ENCODE measurements around the gene ATP10B. TPM values are rescaled to one million over a fixed set of nuclear protein-coding genes. Genes with fewer than 3 reads are reported as not detected.
A peak's percentile ranks its signal among the peaks of the same experiment; 100 is the strongest.

ATP10B gene
- total RNA-seq, 2 experiments from 2014 or later = not detected

DNA sequence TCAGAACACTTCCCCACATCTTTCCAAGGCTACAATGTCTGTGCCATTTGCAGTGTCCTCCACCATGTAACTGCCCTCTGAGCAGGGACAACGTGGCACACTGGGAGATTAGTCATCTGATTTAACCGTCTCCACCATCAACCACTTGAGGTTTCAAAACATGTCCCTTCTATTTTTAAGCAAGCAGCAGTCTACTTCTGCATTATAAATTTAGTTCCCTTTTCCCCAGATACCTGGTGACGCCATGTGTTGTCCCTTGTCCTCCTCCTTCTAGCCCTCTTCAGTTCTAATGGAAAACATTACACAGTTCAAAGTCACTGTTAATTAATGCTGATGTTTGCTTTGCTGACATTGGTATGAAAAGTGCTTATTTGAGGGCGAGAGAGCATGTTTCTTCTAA lies 52.8 kb downstream of the ATP10B start:
- Mint-ChIP-seq H3K9me3 (no peaks in the 10 kb centered on the region), H3K4me3 (no peak overlapping the region), H3K36me3 (ENCODE audit: low read depth) (no peaks in the 10 kb centered on the region), H3K27ac (no peak overlapping the region), H3K27me3 (peaks cover 8% of the 10 kb centered on the region), H3K4me1 (no peaks in the 10 kb centered on the region)
- ChIA-PET POLR2A (no interaction called here), CTCF (no interaction called here)
- DNase-seq = no peak

DNA sequence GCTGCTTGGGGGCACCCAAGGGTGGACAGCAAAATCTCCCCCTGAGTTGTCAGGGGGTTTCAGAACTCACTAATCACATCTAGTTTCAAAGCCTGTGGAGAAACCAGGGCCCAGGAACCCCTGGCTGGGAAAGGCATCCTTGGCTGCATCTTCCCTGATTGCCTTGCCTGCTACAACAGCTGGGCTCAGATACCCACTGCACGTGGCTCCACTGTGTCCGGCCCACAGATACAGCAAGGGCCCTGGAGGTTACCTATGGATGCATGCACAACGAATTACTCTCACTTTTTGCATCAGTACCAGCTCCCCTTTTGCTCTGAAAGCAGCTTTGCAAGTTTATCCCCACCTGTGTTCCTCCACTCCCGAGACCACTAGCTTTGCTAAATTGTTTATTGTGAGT lies 55.0 kb downstream of the ATP10B start:
- ChIA-PET CTCF (no interaction called here), POLR2A (no interaction called here)
- Mint-ChIP-seq H3K27ac (no peak overlapping the region), H3K27me3 (peaks cover 6% of the 10 kb centered on the region), H3K4me3 (no peak overlapping the region), H3K36me3 (ENCODE audit: low read depth) (no peaks in the 10 kb centered on the region), H3K4me1 (no peaks in the 10 kb centered on the region), H3K9me3 (no peaks in the 10 kb centered on the region)
- no peak for DNase-seq

- no peaks in the 10 kb centered on the region for H3K9me3 Mint-ChIP-seq
- no peak overlapping the region for H3K4me3 Mint-ChIP-seq
- H3K36me3 Mint-ChIP-seq (ENCODE audit: low read depth) = no peaks in the 10 kb centered on the region
- POLR2A ChIA-PET = no interaction called here
- no peaks in the 10 kb centered on the region for H3K4me1 Mint-ChIP-seq
- H3K27ac Mint-ChIP-seq = no peak overlapping the region
- peaks cover 4% of the 10 kb centered on the region for H3K27me3 Mint-ChIP-seq
- DNase-seq = no peak
- CTCF ChIA-PET = no interaction called here
Measured at GRCh38 chr5:160793530-160793899, 58.5 kb downstream of the ATP10B start.

DNA sequence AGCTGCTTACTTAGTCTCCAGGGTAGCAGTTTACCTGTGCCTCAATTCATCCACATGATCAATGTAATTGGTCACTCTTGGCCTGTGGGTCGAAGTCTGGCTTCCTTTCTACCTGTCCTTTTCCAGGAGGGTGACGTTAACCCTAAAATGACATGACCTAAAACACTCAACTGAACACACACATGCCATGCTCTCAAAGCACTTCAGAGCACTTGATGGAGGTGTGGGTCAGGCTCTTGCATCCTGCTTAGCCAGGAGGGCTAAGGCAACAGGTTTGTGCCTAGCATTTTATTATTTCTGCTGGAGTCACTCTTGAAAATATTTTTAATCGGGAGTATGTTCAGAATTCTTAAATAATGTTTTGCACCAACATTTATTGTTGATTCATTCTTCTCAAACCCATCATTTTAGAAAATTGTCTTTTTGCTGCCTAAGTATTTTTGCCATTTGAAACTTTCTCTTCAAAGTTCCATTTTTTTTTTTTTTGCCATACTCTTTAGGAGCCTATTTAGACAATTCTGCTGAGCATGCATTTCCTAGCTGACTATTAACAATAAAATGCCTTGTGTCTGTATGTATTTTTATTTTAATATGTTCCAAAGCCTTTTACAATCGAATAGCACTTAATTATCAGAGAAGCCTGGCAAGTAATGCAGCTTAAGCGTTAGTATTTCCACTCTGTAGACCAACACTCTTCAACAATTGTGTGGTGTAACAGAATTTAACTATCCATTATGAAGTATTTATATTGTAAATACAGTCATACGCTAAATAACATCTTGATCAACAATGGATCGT lies 59.1 kb downstream of the ATP10B start:
- peaks cover 3% of the 10 kb centered on the region for H3K27me3 Mint-ChIP-seq
- no peak overlapping the region for H3K27ac Mint-ChIP-seq
- no peaks in the 10 kb centered on the region for H3K9me3 Mint-ChIP-seq
- CTCF ChIA-PET = no interaction called here
- POLR2A ChIA-PET = no interaction called here
- H3K36me3 Mint-ChIP-seq (ENCODE audit: low read depth) = no peaks in the 10 kb centered on the region
- no peaks in the 10 kb centered on the region for H3K4me1 Mint-ChIP-seq
- no peak for DNase-seq
- no peak overlapping the region for H3K4me3 Mint-ChIP-seq

GRCh38 chr5:160792281-160792680 lies 59.7 kb downstream of the ATP10B start:
- Mint-ChIP-seq H3K4me3 (no peak overlapping the region), H3K9me3 (no peaks in the 10 kb centered on the region), H3K4me1 (no peaks in the 10 kb centered on the region), H3K27me3 (peaks cover 2% of the 10 kb centered on the region), H3K36me3 (ENCODE audit: low read depth) (no peaks in the 10 kb centered on the region), H3K27ac (no peak overlapping the region)
- no peak for DNase-seq
- CTCF ChIA-PET = no interaction called here
- POLR2A ChIA-PET = no interaction called here

GRCh38 chr5:160789219-160789859 lies 62.7 kb downstream of the ATP10B start:
- ChIA-PET POLR2A (no interaction called here), CTCF (interaction anchor here (1.3 kb wide), 1 partner anchor 351 kb away, joined by 3 read pairs; no protein-coding TSS in a partner anchor)
- H3K27ac Mint-ChIP-seq = no peak overlapping the region
- H3K27me3 Mint-ChIP-seq = peaks cover 6% of the 10 kb centered on the region
- H3K36me3 Mint-ChIP-seq (ENCODE audit: low read depth) = no peaks in the 10 kb centered on the region
- H3K4me1 Mint-ChIP-seq = no peaks in the 10 kb centered on the region
- no peak overlapping the region for H3K4me3 Mint-ChIP-seq
- H3K9me3 Mint-ChIP-seq = no peaks in the 10 kb centered on the region
- no peak for DNase-seq

GRCh38 chr5:160788102-160788660 lies 63.8 kb downstream of the ATP10B start:
- ChIA-PET POLR2A (no interaction called here), CTCF (interaction anchor here (1.3 kb wide), 1 partner anchor 349 kb away, joined by 3 read pairs; no protein-coding TSS in a partner anchor)
- no peak for DNase-seq
- Mint-ChIP-seq H3K4me3 (no peak overlapping the region), H3K9me3 (no peaks in the 10 kb centered on the region), H3K4me1 (no peaks in the 10 kb centered on the region), H3K27me3 (peaks cover 6% of the 10 kb centered on the region), H3K27ac (no peak overlapping the region), H3K36me3 (ENCODE audit: low read depth) (no peaks in the 10 kb centered on the region)

GRCh38 chr5:160787240-160787639 lies 64.8 kb downstream of the ATP10B start:
- H3K36me3 Mint-ChIP-seq (ENCODE audit: low read depth) = no peaks in the 10 kb centered on the region
- ChIA-PET CTCF (interaction anchor here (0.6 to 1.1 kb wide), 3 partner anchors 40 to 349 kb away, joined by 4 to 10 read pairs (median 4); no protein-coding TSS in a partner anchor), POLR2A (no interaction called here)
- no peak overlapping the region for H3K4me3 Mint-ChIP-seq
- no peaks in the 10 kb centered on the region for H3K4me1 Mint-ChIP-seq
- no peaks in the 10 kb centered on the region for H3K9me3 Mint-ChIP-seq
- no peak overlapping the region for H3K27ac Mint-ChIP-seq
- H3K27me3 Mint-ChIP-seq = peaks cover 6% of the 10 kb centered on the region
- peak; percentile 21 for DNase-seq

DNA sequence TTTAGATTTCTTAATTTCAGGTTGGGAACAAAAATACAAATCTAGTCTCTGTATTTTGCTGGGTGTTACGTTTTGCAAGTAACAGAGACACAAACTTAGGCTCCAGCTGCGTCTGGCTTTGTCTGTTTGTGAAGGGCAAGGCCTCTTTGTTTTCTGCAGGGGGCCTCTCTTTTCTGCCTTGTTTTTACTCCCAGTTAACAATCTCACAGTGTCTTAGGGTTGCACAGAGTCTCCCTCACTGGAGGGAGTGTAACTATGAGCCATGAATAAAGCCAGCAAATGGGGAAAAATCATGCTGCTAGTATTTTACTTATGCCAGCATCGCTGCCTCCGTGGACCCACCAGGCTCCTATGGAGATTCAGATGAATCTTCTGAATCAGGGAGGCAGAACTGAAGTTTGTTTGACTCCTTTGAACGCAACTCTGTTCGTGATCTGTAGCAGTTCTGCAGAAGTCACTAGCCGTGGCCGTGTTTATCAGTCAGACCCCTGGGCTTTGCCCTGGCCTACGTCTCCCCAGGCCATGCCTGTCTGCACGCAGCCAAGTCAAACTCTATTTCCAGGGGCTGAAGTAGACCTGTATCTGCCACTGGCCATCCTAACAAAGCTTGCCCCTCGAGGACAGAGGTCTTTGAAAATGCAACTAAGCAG lies 77.2 kb downstream of the ATP10B start:
- ChIA-PET POLR2A (no interaction called here), CTCF (no interaction called here)
- Mint-ChIP-seq H3K4me1 (no peaks in the 10 kb centered on the region), H3K36me3 (ENCODE audit: low read depth) (no peaks in the 10 kb centered on the region), H3K4me3 (no peak overlapping the region), H3K9me3 (no peaks in the 10 kb centered on the region), H3K27me3 (no peaks in the 10 kb centered on the region), H3K27ac (no peak overlapping the region)
- DNase-seq = no peak

DNA sequence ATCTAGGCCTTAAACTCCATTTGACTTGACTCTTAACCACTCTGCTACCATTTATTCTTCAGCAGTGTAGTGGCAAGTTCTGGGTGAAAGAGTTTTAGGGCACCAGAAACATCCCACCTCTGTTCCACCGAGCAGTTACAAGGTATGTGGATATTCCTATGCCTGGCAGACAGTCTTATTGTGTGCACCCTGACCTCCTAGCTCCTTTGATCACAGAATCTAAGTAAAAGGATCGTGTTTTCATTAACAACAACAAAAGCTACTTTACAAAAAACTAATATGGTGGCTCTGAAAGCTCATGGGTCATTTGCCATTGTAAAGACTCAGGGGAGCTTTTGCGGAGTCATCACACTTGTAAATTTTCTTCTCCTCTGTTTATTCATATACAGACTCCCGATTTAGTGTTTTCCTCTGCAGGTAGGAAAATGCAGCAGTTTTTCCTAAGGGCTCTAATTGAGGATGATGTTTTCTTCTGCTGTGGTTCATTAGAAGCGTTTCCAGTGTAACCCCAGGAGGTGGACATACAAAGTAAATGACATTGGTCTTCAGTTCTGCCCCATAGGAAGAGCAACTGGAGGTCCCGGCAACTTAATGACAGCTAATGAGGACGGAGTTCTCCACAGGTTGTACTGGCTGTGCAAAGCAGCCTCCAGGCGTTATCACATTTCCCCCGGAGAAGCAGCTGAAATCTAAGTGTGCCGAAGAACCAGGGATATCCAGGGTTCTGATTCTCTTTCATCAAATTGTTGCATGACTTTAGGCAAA lies 78.2 kb downstream of the ATP10B start:
- POLR2A ChIA-PET = no interaction called here

DNA sequence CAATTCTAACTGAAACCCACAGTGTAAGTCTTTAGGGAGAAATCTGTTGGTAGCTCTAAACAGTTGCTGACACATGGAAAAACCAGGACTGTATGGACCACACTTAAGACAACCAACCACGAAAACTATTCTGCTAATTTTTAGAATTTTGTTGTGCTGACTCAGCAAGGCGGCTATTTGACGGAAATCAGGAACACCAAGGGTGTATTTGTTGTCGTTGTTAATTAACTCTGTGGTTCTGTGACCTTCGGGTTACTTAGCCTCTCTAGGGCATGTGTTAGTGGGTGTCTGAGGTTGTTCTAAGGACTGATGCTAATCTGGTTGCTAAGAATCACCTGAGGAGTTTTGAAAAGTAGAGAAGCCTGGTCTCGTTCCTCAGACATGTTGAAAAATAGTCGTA lies 79.2 kb downstream of the ATP10B start:
- POLR2A ChIA-PET = no interaction called here
- Mint-ChIP-seq H3K9me3 (no peaks in the 10 kb centered on the region), H3K27me3 (no peaks in the 10 kb centered on the region), H3K4me3 (no peak overlapping the region), H3K27ac (no peak overlapping the region), H3K36me3 (ENCODE audit: low read depth) (no peaks in the 10 kb centered on the region), H3K4me1 (no peaks in the 10 kb centered on the region)
- DNase-seq = no peak
- CTCF ChIA-PET = no interaction called here

More for the DNA sequence above, 78.2 kb downstream of the ATP10B start:
- no peaks in the 10 kb centered on the region for H3K9me3 Mint-ChIP-seq
- no peak overlapping the region for H3K4me3 Mint-ChIP-seq
- no peaks in the 10 kb centered on the region for H3K36me3 Mint-ChIP-seq (ENCODE audit: low read depth)
- H3K27ac Mint-ChIP-seq = no peak overlapping the region
- no peaks in the 10 kb centered on the region for H3K4me1 Mint-ChIP-seq
- CTCF ChIA-PET = interaction anchor here (1.1 kb wide), 1 partner anchor 336 kb away, joined by 3 read pairs; no protein-coding TSS in a partner anchor
- no peak for DNase-seq
- no peaks in the 10 kb centered on the region for H3K27me3 Mint-ChIP-seq

GRCh38 chr5:160770718-160771117 lies 81.3 kb downstream of the ATP10B start:
- H3K27ac Mint-ChIP-seq = no peak overlapping the region
- no peak for DNase-seq
- no peaks in the 10 kb centered on the region for H3K4me1 Mint-ChIP-seq
- H3K36me3 Mint-ChIP-seq (ENCODE audit: low read depth) = no peaks in the 10 kb centered on the region
- CTCF ChIA-PET = no interaction called here
- H3K27me3 Mint-ChIP-seq = no peaks in the 10 kb centered on the region
- H3K9me3 Mint-ChIP-seq = no peaks in the 10 kb centered on the region
- POLR2A ChIA-PET = no interaction called here
- no peak overlapping the region for H3K4me3 Mint-ChIP-seq

GRCh38 chr5:160769301-160769700 lies 82.7 kb downstream of the ATP10B start:
- H3K36me3 Mint-ChIP-seq (ENCODE audit: low read depth) = no peaks in the 10 kb centered on the region
- DNase-seq = no peak
- ChIA-PET CTCF (no interaction called here), POLR2A (no interaction called here)
- H3K9me3 Mint-ChIP-seq = no peaks in the 10 kb centered on the region
- no peaks in the 10 kb centered on the region for H3K4me1 Mint-ChIP-seq
- no peaks in the 10 kb centered on the region for H3K27me3 Mint-ChIP-seq
- H3K27ac Mint-ChIP-seq = no peak overlapping the region
- H3K4me3 Mint-ChIP-seq = no peak overlapping the region

Data from activated CD4-positive, alpha-beta memory T cell treated with anti-CD3 and anti-CD28 coated beads, Interleukin-2, amount 10 ng/mL, durations not matched to agents 7 days and 5 days (primary cell).